K562 (cell line): ENCODE measurements around the gene MBD5. TPM values are rescaled to one million over a fixed set of nuclear protein-coding genes. Genes with fewer than 3 reads are reported as not detected.

Experiments used
- ATAC-seq: fragments of 200-7000 bp; cut with Tn5 transposase; 3 replicates; pipeline ENCODE4 v1.9.1; 2020; ENCODE audit warnings: moderate library complexity
- BruUV-seq: library from RNA; stranded (reverse); fragments of 400-500 nt; replicated peaks from 2 replicates; lab custom pipeline; 2021; lab: Mats Ljungman, UMichigan
- CTCF ChIA-PET: fragments of 300-600 bp; formaldehyde crosslinking; extraction: SDS; loops from one replicate; lab custom pipeline; 2021; ENCODE audit warnings: low intra/inter-chr PET ratio; lab: Yijun Ruan, JAX
- POLR2A ChIA-PET: fragments of 300-600, 350-650 bp; sonication (Branson Sonifier 250); formaldehyde crosslinking; extraction: SDS; loops from one replicate; lab custom pipeline; 2021; ENCODE audit warnings: antibody characterized with exemption, inconsistent platforms; lab: Yijun Ruan, JAX
- DNase-seq, 4 experiments: peaks; one replicate each; pipeline versions ENCODE4 v3.0.0 to v3.0.0-alpha.2; 2011 to 2018; ENCODE audit warnings: low spot score in 3 of 4, mixed read lengths in 3 of 4; ENCODE audit errors: extremely low read depth in 1 of 4
- FAIRE-seq: peaks from 2 replicates; lab custom pipeline; 2011; peaks lifted over from hg19 to GRCh38; lab: Jason Lieb, UNC
- H2AFZ ChIP-seq: 2 replicates; pipeline ENCODE4 v1.6.0; 2011; ENCODE audit warnings: low read depth, low read length, control low read depth, inconsistent platforms
- H3K27ac ChIP-seq: fragments of 200-600 bp; 3 replicates; pipeline ENCODE4 v1.8.0; 2011; ENCODE audit warnings: low read depth, mild to moderate bottlenecking, control low read depth, inconsistent platforms, low read length, moderate library complexity, mixed read lengths; ENCODE audit errors: extremely low read depth
- H3K27me3 ChIP-seq, 2 experiments: fragments of 300-600 bp in 1 of 2; 2 replicates in 1 of 2; 3 replicates in 1 of 2; pipeline versions ENCODE4 v1.6.0 to v1.8.0; 2011; ENCODE audit warnings: inconsistent platforms in 2 of 2, low read length in 2 of 2, mild to moderate bottlenecking in 1 of 2, mixed read lengths in 1 of 2, moderate library complexity in 1 of 2; ENCODE audit not compliant: control insufficient read depth in 2 of 2, insufficient read depth in 2 of 2
- H3K36me3 ChIP-seq: fragments of 300-600 bp; 3 replicates; pipeline ENCODE4 v1.8.0; 2011; ENCODE audit warnings: mild to moderate bottlenecking, low read length, inconsistent platforms; ENCODE audit not compliant: control insufficient read depth, insufficient read depth
- H3K4me1 ChIP-seq, 2 experiments: fragments of 200-600 bp in 1 of 2; replicated peaks in 1 of 2; 2 replicates in 1 of 2; 3 replicates in 1 of 2; pipeline versions ENCODE4 v1.5.1 to v1.8.0; 2011; ENCODE audit warnings: inconsistent platforms in 2 of 2, low read length in 2 of 2, mild to moderate bottlenecking in 1 of 2, mixed read lengths in 1 of 2, moderate library complexity in 1 of 2; ENCODE audit not compliant: control insufficient read depth in 2 of 2, insufficient read depth in 2 of 2
- H3K4me2 ChIP-seq: 2 replicates; pipeline ENCODE4 v1.6.1; 2011; ENCODE audit warnings: low read length, control low read depth, inconsistent platforms, mixed read lengths; ENCODE audit not compliant: insufficient read depth
- H3K4me3 ChIP-seq: fragments of 200-600 bp; sonication (generic), shearing (Covaris generic); 2 replicates; pipeline ENCODE4 v1.5.1; 2016; ENCODE audit warnings: control low read depth, inconsistent platforms
- H3K79me2 ChIP-seq: fragments of 200-600 bp; 3 replicates; pipeline ENCODE4 v1.8.0; 2011; ENCODE audit warnings: low read length, inconsistent platforms; ENCODE audit not compliant: control insufficient read depth, insufficient read depth
- H3K9ac ChIP-seq, 2 experiments: 2 replicates each; pipeline versions ENCODE4 v1.6.0 to v1.6.1; 2011; ENCODE audit warnings: low read depth in 2 of 2, low read length in 2 of 2, control low read depth in 1 of 2, inconsistent platforms in 1 of 2, mild to moderate bottlenecking in 1 of 2, mixed read lengths in 1 of 2; ENCODE audit not compliant: insufficient read depth in 1 of 2
- H3K9me1 ChIP-seq: one replicate; pipeline ENCODE4 v1.6.0; 2011; ENCODE audit warnings: inconsistent platforms, mild to moderate bottlenecking, low read length, moderate library complexity; ENCODE audit not compliant: control insufficient read depth, insufficient read depth
- H3K9me3 ChIP-seq: replicated peaks from 2 replicates; pipeline ENCODE4 v1.5.1; 2011; ENCODE audit warnings: low read depth, low read length, inconsistent platforms; ENCODE audit not compliant: control insufficient read depth, insufficient read depth
- H4K20me1 ChIP-seq: replicated peaks from 2 replicates; pipeline ENCODE4 v1.6.1; 2011; ENCODE audit warnings: low read length, inconsistent platforms, mixed read lengths; ENCODE audit not compliant: control insufficient read depth, insufficient read depth
- ATF6 ChIP-seq: sonication (generic); formaldehyde crosslinking; IDR thresholded peaks from 2 replicates; pipeline ENCODE4 v1.4.0; 2020; ENCODE audit warnings: mild to moderate bottlenecking, missing genetic modification reagents
- ESRRA ChIP-seq: fragments of 450-650 bp; IDR thresholded peaks from 2 replicates; pipeline ENCODE4 v1.6.1; 2014; ENCODE audit warnings: low read depth, mild to moderate bottlenecking, moderate library complexity, borderline replicate concordance
- HDAC8 ChIP-seq: fragments of 450-650 bp; IDR thresholded peaks from 2 replicates; pipeline ENCODE4 v1.6.1; 2016; ENCODE audit warnings: mild to moderate bottlenecking, missing genetic modification characterization, moderate library complexity, missing compliant biosample characterization
- HMBOX1 ChIP-seq: sonication (generic); IDR thresholded peaks from 2 replicates; pipeline ENCODE4 v1.6.1; 2016
- IRF9 ChIP-seq: fragments of 450-650 bp; IDR thresholded peaks from 2 replicates; pipeline ENCODE4 v1.6.1; 2016; ENCODE audit warnings: missing biosample characterization, missing genetic modification characterization
- JUN ChIP-seq, 2 experiments: sonication (generic) in 1 of 2; formaldehyde crosslinking in 1 of 2; IDR thresholded peaks; 2 replicates each; pipeline versions ENCODE4 v1.6.1 to v1.8.0; 2012 to 2022; ENCODE audit warnings: borderline replicate concordance in 2 of 2, mild to moderate bottlenecking in 2 of 2, improper control_type of control experiment in 1 of 2, low read depth in 1 of 2, low read length in 1 of 2, missing genetic modification reagents in 1 of 2
- PATZ1 ChIP-seq: fragments of 250-450 bp; sonication (Bioruptor Pico); IDR thresholded peaks from 2 replicates; pipeline ENCODE4 v1.5.0; 2020; ENCODE audit warnings: mild to moderate bottlenecking, borderline replicate concordance
- RBM25 ChIP-seq: fragments of 200-400 bp; formaldehyde crosslinking; IDR thresholded peaks from 2 replicates; pipeline ENCODE4 v1.6.1; 2018; ENCODE audit warnings: low read length, low read depth, moderate library complexity; ENCODE audit not compliant: severe bottlenecking
- ZNF121 ChIP-seq: sonication (generic); formaldehyde crosslinking; conservative IDR thresholded peaks from 2 replicates; pipeline ENCODE4 v1.8.0; 2022; ENCODE audit warnings: missing genetic modification reagents
- WGBS: fragments of 100-300 bp; shearing (Covaris generic); methylation state at CpG from one replicate; pipeline ENCODE4 v1.1.6; 2016; ENCODE audit warnings: low coverage, mixed read lengths; ENCODE audit not compliant: insufficient coverage; ENCODE audit errors: missing lambda C conversion rate; 5-methylcytosine and 5-hydroxymethylcytosine counted together
- in situ Hi-C: fragments of 300-500 bp; cut with MboI; formaldehyde crosslinking; loops from 4 replicates; pipeline ENCODE4 v1.15.0; 2018; ENCODE audit warnings: inconsistent platforms, mixed read lengths
- intact Hi-C: fragments of 100-400 bp; cut with micrococcal nuclease; formaldehyde crosslinking; loops from 2 replicates; pipeline ENCODE4 v1.14.2; 2022
- polyA plus RNA-seq, 8 experiments: library from polyadenylated mRNA; depleted of rRNA in 4 of 8; stranded (reverse) in 5 of 8; unstranded in 3 of 8; fragments of >200 nt; fragmentation: Nextera tagmentation in 2 of 8; fragmentation: Illumina TruSeq in 1 of 8; extraction: Ambion mirVana in 2 of 8; extraction: Trizol in 1 of 8; gene quantifications; 2 replicates each; pipeline versions ENCODE4 v1.2.1 to v1.2.3, GENCODE V29; 2011 to 2014; ENCODE audit warnings: inconsistent platforms in 1 of 8, missing spikeins in 1 of 8
- total RNA-seq, 7 experiments: library from RNA; depleted of rRNA in 6 of 7; stranded (reverse); fragments of >200 nt in 6 of 7; fragmentation: Illumina TruSeq in 2 of 7; extraction: Trizol in 2 of 7; gene quantifications; 2 replicates each; pipeline versions ENCODE4 v1.2.1 to v1.2.3, GENCODE V29; 2011 to 2021; ENCODE audit warnings: low replicate concordance in 1 of 7

Gene MBD5
- total and polyA plus RNA-seq, 9 of the 15 experiments (the other 6 are each of a cell fraction or from before 2014, with no cell fraction given), result 3.4 to 14.5 (median 9.0) TPM

- intact Hi-C loops, result no loop called here
- Histone ChIP-seq H3K27ac (no peak overlapping the region), H3K4me1 (no peaks in the 10 kb centered on the region), H3K27me3 (no peaks in the 10 kb centered on the region), H3K9me3 (no peaks in the 10 kb centered on the region), H3K4me2 (no peak overlapping the region), H4K20me1 (no peaks in the 10 kb centered on the region), H2AFZ (no peak overlapping the region), H3K9ac (no peak overlapping the region), H3K9me1 (no peaks in the 10 kb centered on the region), H3K4me3 (no peak overlapping the region), H3K79me2 (no peaks in the 10 kb centered on the region; the same call in 2 of the 3 replicates), H3K36me3 (no peaks in the 10 kb centered on the region)
- POLR2A ChIA-PET, result no interaction called here
- no peak for DNase-seq
- no peak for ATAC-seq
- CTCF ChIA-PET, result no interaction called here
- WGBS, result 100% methylated on average over 1 of the region's 1 CpG
- no TSS peak for BruUV-seq
- in situ Hi-C loops, result no loop called here
- no peak for FAIRE-seq
- no peak for TF ChIP-seq IRF9 (tag)
- TF ChIP-seq RBM25, result peak; percentile 30
- no peak for TF ChIP-seq ATF6 (CRISPR knock-in tag)
- TF ChIP-seq HDAC8 (tag), result no peak
- no peak for TF ChIP-seq JUN (IDR thresholded peaks at IDR 0.05; ENCODE audit: borderline replicate concordance, low read depth, low read length)
- no peak for TF ChIP-seq JUN (CRISPR knock-in tag; IDR thresholded peaks at IDR 0.05; ENCODE audit: borderline replicate concordance)
- peak; percentile 53 for TF ChIP-seq ZNF121
- TF ChIP-seq HMBOX1, result 0 out of 2 replicates have a peak, but pooled peaks have one; percentile 26
- TF ChIP-seq ESRRA, result no peak
- no peak for TF ChIP-seq PATZ1 (CRISPR knock-in tag)
Observed at GRCh38 chr2:148039783-148040182, 18.9 kb downstream of the MBD5 start.
